ENCODE results near the gene RAP1GAP.

DNA sequence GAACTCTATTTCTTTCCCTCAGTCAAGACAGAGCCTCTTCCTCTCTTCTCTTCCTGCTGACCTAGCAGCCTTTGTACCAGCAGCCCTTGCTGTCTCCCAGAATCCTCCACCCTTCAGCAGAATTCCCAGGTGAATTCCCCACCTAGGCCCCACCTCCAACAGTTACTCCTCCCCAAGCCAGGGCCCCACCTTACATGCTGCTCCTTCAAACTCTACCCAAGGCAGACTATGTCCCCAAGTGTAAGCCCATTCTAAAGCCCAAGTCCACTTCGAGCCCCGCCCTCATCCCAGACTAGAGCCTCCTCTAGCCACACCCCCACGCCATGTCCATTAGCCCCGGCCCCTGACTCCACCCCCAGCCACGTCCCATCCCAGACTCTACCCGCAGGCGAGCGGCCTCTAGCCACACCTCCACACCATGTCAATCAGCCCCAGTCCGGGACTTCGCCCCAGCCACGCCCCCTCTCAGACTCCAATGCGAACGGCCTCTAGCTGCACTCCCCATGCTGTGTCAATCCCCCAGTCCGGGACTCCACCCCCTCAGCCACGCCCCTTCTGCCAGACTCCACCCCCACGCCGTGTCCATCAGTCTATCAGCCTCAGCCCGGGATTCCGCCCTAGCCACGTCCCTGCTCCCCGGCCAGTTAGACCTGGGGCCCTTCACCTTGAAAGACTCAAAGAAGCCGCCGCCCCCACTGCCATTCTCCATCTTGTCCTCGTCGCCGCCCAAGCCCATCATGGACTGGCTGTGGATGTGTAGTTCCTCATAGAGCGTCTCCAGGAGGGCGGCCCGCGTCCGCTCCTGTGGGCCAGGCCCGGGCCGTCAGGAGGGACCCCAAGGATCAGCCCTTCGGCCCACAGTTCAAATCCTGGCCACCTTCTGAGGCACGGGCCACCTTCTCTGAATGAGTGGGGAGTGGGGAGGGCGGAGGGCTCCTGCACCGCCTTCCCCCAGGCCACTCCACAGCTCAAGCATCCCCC is 61.3 kb downstream of the RAP1GAP start:
- TF ChIP-seq CTCF (CRISPR knock-in tag; IDR thresholded peaks at IDR 0.05) (no peak), CBX5 (CRISPR knock-in tag; IDR thresholded peaks at IDR 0.05; ENCODE audit: borderline replicate concordance) (no peak), PCBP1 (IDR thresholded peaks at IDR 0.05; ENCODE audit: borderline replicate concordance, low read depth, low read length) (no peak), ZC3H13 (CRISPR knock-in tag; IDR thresholded peaks at IDR 0.05) (no peak), YY1 (IDR thresholded peaks at IDR 0.05; ENCODE audit: insufficient read depth, insufficient replicate concordance, low read depth, low read length) (no peak), U2AF1 (optimal IDR thresholded peaks at IDR 0.05; ENCODE audit: low read depth, low read length) (no peak)

Measured in HepG2 (cell line).